Measurements from ENCODE around the gene ACTR1B.
"Not testable (repeated sequence)": the region's sequence is repeated elsewhere in the genome, so short reads cannot be mapped to it uniquely, and the experiment has no call there.

ACTR1B gene

DNA sequence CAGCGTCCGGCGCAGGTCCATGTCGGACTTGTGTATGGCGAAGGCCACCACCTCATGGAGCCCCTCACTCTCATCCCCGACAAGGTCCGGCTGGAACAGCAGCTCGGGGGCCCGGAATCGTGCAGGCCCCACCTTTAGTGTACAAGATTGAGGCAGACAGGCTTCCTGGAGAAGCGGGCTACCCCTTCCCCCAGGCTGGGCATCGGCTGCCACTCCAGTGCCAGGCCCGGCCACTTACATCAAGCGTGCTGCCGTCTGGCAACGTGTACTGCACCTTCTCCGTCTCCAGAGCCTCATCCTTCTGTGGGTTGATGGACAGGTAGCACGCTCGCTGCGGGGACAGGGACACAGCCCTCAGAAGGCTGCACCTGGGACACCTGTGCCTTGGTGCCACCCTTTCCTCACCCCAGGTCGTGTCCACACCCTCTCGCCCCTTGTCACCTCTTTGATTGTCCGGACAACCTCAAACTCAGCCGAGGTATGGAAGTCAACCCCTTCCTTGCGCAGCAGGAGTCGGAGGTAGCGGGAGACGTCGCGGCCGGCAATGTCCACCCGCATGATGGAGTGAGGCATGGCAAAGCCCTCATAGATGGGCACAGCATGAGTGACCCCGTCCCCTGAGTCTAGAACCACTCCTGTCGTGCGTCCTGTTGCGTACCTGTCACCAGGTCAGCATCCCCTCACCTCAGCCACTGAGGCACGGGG, 5.7 kb downstream of the ACTR1B start:
- no peak for DNase-seq

GRCh38 chr2:97656905-97657587, 6.8 kb downstream of the ACTR1B start:
- DNase-seq = no peak

- no peak for DNase-seq
Measured at GRCh38 chr2:97656129-97656755, 7.6 kb downstream of the ACTR1B start.

- DNase-seq = no peak
Measured at GRCh38 chr2:97654791-97655190, 9.1 kb downstream of the ACTR1B start.

GRCh38 chr2:97654309-97654708, 9.5 kb downstream of the ACTR1B start:
- DNase-seq = no peak

DNA sequence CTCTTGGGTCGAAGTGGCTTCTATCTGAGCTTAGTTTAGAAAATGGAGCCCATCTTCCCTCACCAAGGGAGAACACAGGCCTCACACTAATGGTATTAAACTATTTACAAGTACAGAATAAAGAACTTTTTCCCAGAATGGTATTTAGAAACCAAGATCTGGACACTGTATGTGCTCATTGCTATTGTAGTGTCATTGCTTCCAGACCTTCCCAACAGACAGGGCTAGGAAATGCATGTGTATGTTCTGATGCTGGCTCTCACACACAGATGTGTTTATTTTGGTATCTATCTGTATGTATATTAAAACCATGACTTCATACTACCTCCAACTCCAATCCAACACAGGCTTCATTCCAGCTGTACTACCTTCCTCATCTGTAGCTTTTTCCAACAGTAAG, 10.0 kb downstream of the ACTR1B start:
- no peak for DNase-seq

DNA sequence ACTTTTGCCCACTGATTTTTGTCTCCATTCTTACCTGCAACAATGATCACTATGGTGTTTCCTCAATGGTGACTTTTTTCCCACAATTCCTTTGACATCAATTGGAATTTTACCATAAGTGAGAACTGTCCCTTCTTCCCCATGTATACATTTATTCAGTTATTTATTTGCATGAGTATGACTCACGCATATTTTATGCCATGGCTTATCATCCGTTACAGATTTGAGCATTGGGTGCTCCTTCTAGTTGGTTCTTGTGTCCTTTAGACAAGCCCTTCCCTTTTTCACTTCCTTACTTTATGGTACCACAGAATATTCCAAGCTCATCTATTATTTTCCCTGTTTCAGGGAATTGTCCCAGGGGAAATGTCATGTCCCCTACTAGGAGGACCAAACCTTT, 10.4 kb downstream of the ACTR1B start:
- DNase-seq = no peak

DNA sequence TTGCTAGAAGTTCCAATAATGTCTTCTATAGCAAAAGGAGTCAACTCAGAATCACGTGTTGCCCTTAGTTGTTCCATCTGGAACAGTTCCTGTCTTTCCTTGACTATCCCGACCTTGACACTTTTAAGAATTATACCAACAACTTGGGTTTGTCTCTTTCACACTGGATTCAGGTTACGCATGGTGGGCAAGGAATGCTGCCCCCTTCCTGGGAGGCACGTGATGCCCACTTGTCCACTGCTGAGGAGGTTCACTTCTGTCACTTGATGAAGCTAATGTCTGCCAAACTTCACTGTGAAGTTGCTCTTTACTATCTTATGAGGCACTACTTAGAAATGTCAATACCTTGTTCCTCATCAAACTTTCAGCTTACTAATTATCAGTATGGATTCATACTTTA, 12.7 kb downstream of the ACTR1B start:
- no peak for DNase-seq

DNA sequence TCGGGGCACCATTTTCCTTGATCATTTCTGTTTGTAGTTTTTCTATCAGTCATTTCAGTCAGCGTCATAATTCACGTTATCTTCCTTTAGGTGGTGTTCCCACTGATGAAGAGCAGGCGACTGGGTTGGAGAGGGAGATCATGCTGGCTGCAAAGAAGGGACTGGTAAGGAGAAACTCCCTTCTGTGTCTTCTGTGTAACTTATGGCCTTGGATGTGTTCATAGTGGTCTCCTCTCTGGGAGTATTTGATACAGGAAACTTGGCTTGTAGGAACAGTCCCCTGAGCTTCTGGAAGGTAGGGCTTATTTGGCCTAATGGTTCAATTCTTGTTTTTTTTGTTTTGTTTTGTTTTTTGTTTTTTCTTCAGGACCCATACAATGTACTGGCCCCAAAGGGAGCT, 16.9 kb downstream of the ACTR1B start:
- DNase-seq = no peak

- DNase-seq = peak; percentile 99
Measured at GRCh38 chr2:97645695-97646629, 17.9 kb downstream of the ACTR1B start, which contains the start of gene COX5B. TSS of gene COX5B (plus strand) at chr2:97646062. CDS start at chr2:97646087, 25 bp downstream.

- DNase-seq = no peak
Measured at GRCh38 chr2:97645112-97645694, 18.6 kb downstream of the ACTR1B start.

- no peak for DNase-seq
Measured at GRCh38 chr2:97644023-97644717, 19.7 kb downstream of the ACTR1B start.

DNA sequence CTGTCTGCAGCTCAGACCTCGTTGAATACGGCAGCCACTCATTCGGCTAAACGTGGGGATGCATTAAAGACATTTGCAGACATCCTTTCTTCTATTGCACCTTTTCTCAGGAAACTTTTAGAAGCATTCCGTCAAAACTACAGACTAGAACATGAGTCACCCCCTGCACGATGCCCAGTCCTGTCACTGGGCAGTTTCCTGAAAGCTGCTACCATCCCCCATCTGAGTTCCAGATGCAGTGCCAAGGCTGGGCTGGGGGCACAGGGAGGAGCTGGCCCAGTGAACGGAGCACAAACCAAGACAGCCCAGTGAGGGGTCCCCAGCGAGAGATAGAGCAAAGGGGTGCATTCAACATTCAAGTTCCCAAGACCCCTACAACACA, 37.8 kb downstream of the ACTR1B start:
- not testable (repeated sequence) for DNase-seq

GRCh38 chr2:97625354-97626048, 38.3 kb downstream of the ACTR1B start:
- not testable (repeated sequence) for DNase-seq

DNA sequence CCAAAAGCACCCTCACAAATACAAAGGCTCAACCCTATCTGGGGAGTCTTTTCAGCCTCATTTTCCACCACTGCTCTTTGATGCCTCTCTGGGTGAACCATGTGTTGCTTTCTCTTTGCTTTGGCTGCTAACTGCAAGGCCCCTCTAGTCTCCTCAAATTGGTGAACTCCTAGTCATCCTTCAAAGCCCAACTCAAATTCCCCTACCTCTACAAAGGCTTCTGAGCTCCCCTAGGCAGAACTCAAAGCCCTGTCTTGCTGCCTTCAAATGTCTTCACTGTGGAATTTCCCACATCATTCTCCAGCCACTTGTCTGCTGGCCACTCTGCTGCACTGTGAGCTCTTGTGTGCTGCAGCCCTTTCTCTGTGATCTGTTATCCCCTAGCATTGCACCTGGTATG, 40.9 kb downstream of the ACTR1B start:
- not testable (repeated sequence) for DNase-seq

DNA sequence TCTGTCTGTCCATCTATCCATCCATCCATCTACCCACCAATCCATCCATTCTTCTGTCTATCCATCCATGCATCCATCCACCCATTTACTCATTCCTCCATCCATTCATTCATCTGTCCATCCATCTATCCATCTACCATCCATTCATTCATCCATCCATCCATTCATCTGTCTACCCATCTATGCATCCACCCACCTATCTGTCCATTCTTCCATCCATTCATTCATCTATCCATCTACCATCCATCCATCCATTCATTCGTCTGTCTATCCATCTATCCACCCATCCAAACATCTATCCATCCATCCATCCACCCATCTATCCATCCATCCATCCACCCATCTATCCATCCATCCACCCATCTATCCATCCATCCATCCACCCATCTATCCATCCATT, 43.4 kb downstream of the ACTR1B start:
- DNase-seq = not testable (repeated sequence)

DNA sequence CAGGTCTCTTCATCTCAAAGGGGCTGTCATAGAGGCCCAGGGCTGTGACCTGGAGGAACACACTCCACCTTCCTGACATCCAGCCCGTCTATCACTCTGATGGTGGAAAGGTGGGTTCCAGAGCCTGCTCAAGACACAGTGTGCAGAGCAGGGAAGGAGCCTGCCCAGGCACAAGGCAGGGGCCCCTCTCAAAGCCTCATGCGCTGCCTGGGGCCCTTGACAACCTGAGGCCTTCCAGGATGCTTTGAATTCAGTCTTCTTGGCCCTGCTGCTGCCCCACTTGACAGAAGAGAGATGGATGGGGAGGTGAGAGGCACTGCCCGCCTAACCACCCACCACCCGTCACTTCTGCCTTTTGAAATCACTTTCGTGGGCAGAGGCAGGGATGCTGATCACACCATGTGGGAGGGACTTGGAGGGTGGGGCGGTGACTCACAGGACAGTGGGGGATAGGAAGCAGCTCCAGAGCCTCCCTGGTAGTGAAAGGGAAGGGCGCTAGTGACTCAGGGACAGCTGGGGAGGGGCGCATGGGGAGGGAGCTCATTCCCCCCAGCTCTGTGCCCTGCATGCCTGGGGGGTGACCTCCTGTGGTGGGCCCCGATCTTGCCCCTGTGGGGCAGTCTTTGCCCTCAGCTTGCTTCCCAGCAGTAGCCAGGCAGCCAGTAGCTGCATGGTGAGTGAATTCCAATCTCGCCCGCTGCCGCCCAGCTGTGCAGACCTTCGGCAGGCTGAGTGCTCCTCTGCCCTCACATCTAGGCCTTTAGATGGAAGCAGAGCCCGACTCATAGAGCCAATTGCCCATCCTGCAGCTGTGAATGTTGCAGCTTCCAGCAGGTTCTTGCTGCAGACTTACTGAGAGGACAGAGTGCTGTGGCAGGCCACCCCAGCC, 44.7 kb downstream of the ACTR1B start:
- DNase-seq = not testable (repeated sequence)

DNA sequence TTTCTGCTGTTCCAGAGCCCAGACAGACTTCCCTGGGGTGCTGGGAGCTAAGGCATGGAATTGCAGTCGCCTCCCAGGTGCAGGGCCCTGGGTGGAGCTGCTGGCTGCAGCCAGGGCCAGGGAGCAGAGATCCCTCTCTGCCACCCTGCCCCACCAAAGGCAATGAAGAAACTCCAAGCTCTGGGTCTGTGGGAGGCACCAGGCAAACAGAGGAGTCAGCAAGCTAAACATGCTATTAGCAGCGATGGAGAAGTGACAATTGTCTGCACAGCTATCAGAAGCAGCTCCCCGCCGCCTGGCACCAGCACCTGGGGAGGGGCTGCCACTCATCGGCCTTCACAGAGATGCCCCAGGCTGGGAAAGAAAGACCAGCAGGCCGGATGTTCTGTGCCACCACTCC, 45.9 kb downstream of the ACTR1B start:
- no peak for DNase-seq

DNA sequence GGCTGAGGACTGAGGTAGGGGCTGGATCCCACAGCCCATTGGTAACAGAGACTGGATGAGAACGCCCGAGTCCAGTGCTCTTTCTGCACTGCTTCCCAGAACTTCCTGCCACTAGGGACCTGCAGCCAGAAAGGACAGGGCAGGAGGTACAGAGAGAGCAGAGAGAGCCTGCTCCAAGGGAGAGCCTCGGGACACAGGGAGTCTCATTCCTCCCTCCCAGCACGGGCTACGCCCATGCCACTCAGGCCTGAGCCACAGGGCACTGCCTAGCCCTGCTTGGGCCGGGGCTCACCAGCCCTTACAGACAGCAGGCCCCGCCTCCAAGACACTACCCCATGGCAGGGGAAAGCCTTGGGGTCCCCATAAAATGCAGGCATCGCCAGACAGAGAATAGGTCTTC, 48.1 kb downstream of the ACTR1B start:
- not testable (repeated sequence) for DNase-seq

- DNase-seq = not testable (repeated sequence)
Measured at GRCh38 chr2:97611895-97612294, 51.9 kb downstream of the ACTR1B start.
